ENCODE data around the gene ANAPC13.
A peak's percentile ranks its signal among the peaks of the same experiment; 100 is the strongest.

The ANAPC13 gene

DNA sequence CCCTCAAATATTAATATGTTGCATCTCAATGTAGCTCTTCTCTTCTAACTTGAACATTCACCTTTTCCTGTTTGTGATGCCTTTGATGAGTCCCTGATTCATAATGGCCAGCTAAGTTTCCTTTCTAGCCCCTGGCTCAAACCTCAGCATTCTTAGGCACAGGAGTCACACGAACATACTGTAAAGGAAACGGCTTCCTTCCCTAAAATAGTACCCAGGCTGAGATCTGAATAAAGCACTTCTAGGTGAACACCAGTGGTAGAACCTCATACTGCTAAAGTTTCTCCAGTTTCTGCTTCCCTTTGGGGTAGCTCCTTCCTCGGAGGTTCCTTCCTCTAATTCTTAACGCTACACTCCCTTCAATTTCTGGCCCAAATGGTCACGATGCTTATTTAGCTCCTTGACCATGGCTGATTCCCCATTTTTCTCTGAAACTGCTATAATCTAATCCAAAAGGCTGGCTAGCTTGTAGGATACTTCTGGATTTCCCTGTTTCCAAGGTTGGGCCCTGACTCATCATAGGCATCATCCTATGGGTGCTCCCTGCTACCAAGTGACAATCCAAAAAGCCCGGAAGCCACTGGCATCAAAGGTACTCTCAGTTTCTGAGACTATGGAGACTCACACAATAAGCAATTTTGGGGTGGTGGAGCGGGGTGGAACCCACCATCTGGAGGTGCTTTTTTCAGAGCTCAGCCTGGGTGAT lies 2.4 kb downstream of the ANAPC13 start:
- H3K4me1 ChIP-seq (ENCODE audit: control insufficient read depth, insufficient read depth, low read length), result peaks cover 24% of the 10 kb centered on the region
- no peak overlapping the region for H3K4me3 ChIP-seq (ENCODE audit: low read length in 2 of 2)
- peaks cover 14 to 29% of the 10 kb centered on the region in 2 donors for H3K36me3 ChIP-seq (ENCODE audit: control insufficient read depth in 2 of 2, insufficient read depth in 2 of 2, low read length in 2 of 2)
- H3K9me3 ChIP-seq (ENCODE audit: control insufficient read depth in 2 of 2, low read length in 2 of 2), result no peaks in the 10 kb centered on the region
- peak overlapping the region; percentile 24 for H3K27ac ChIP-seq (ENCODE audit: low read length)
- peak overlapping the region in 1 of 2 donors; percentile 36 for H3K9ac ChIP-seq (ENCODE audit: low read length in 2 of 2)
- H3K27me3 ChIP-seq (ENCODE audit: control insufficient read depth in 1 of 2, insufficient read depth in 2 of 2, low read length in 2 of 2), result no peaks in the 10 kb centered on the region

DNA sequence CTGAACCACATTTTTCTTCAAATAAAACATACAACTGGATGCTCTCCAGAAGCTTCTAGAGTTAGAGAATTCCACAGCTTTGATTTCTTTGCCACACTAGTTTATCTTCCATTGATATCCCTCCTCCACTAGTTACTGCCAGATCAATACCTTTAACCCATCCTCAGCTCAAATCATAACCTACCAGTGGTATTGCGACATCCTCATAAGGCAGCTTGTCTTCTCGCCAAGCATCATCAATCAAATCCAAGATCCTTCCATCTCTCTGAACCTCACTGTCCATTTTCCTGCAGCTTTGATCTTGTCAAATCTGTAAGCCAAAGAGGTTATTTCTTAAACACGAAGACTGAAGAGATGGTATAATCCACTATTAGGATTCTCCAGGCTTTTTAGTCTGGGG lies 3.2 kb downstream of the ANAPC13 start:
- peaks cover 23% of the 10 kb centered on the region for H3K4me1 ChIP-seq (ENCODE audit: control insufficient read depth, insufficient read depth, low read length)
- peaks cover 21 to 31% of the 10 kb centered on the region in 2 donors for H3K36me3 ChIP-seq (ENCODE audit: control insufficient read depth in 2 of 2, insufficient read depth in 2 of 2, low read length in 2 of 2)
- H3K27ac ChIP-seq (ENCODE audit: low read length), result no peak overlapping the region

DNA sequence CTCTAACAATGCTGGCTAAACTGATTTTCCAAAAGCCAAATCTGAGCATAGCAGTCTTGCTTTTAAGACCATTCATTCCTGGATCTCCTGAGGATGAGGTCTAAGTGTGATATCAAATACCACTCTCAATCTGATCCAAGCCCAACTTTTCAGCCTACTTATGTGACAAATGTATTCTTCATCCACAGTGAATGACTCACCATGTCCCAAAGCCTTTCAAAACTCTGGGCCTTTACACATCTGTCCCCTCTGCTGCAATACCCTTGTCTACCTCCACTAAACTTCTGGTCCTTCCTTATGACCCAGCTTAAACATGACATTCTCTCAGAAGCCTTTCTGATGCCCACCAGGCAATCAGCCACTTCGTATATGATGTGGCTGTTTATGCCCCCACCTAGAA lies 4.6 kb downstream of the ANAPC13 start:
- peaks cover 20% of the 10 kb centered on the region for H3K4me1 ChIP-seq (ENCODE audit: control insufficient read depth, insufficient read depth, low read length)
- H3K27ac ChIP-seq (ENCODE audit: low read length), result no peak overlapping the region

More for the DNA sequence above, 3.2 kb downstream of the ANAPC13 start:
- H3K4me3 ChIP-seq (ENCODE audit: low read length in 2 of 2), result no peak overlapping the region
- no peaks in the 10 kb centered on the region for H3K27me3 ChIP-seq (ENCODE audit: control insufficient read depth in 1 of 2, insufficient read depth in 2 of 2, low read length in 2 of 2)
- no peaks in the 10 kb centered on the region for H3K9me3 ChIP-seq (ENCODE audit: control insufficient read depth in 2 of 2, low read length in 2 of 2)
- no peak overlapping the region for H3K9ac ChIP-seq (ENCODE audit: low read length in 2 of 2)

DNA sequence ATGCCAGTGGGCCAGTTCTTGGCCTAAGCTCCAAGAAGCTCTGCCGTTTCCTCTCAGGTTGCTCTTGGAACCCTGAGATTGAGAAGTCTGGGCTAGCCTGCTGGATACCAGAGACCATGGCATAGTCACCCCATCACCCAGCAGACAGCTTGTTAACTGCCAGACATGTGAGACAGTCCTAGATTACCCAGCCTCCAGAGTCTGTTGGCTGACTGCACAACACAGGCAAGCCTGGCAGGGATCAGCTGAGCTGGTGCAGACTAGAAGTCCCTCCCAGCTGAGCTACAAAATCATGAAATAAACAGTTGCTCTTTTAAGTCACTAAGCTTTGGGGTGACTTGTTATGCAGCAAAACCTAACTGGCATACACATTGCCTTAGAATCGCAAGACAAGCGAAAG lies 5.2 kb downstream of the ANAPC13 start:
- Histone ChIP-seq H3K36me3 (ENCODE audit: control insufficient read depth in 2 of 2, insufficient read depth in 2 of 2, low read length in 2 of 2) (peaks cover 28 to 36% of the 10 kb centered on the region in 2 donors), H3K9ac (ENCODE audit: low read length in 2 of 2) (peak overlapping the region in 1 of 2 donors; percentile 7), H3K9me3 (ENCODE audit: control insufficient read depth in 2 of 2, low read length in 2 of 2) (no peaks in the 10 kb centered on the region), H3K27me3 (ENCODE audit: control insufficient read depth in 1 of 2, insufficient read depth in 2 of 2, low read length in 2 of 2) (no peaks in the 10 kb centered on the region), H3K27ac (ENCODE audit: low read length) (no peak overlapping the region), H3K4me3 (ENCODE audit: low read length in 2 of 2) (no peak overlapping the region), H3K4me1 (ENCODE audit: control insufficient read depth, insufficient read depth, low read length) (peaks cover 21% of the 10 kb centered on the region)

More for the DNA sequence above, 4.6 kb downstream of the ANAPC13 start:
- Histone ChIP-seq H3K4me3 (ENCODE audit: low read length in 2 of 2) (no peak overlapping the region), H3K9me3 (ENCODE audit: control insufficient read depth in 2 of 2, low read length in 2 of 2) (no peaks in the 10 kb centered on the region), H3K27me3 (ENCODE audit: control insufficient read depth in 1 of 2, insufficient read depth in 2 of 2, low read length in 2 of 2) (no peaks in the 10 kb centered on the region), H3K36me3 (ENCODE audit: control insufficient read depth in 2 of 2, insufficient read depth in 2 of 2, low read length in 2 of 2) (peaks cover 28 to 36% of the 10 kb centered on the region in 2 donors), H3K9ac (ENCODE audit: low read length in 2 of 2) (no peak overlapping the region)

DNA sequence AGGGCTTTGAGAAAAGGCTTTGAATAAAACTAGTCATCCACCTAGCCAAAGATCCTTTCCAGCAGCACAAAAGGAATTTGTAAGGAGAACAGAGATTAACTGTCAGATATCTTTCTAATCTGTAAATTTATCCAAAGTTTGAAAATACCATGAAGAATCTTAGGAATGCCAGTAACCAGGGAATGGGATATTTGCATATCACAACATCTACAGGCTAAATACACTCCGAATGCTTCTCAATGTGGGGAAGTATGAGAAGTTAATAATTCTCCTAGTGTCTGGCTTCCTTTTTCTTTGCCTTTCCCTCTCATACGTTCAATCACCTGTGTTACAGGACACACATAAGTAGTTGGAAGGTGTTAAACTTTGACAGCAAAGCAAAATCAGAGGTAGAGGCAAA lies 7.8 kb downstream of the ANAPC13 start:
- Histone ChIP-seq H3K4me3 (ENCODE audit: low read length in 2 of 2) (no peak overlapping the region), H3K36me3 (ENCODE audit: control insufficient read depth in 2 of 2, insufficient read depth in 2 of 2, low read length in 2 of 2) (peaks cover 28 to 36% of the 10 kb centered on the region in 2 donors), H3K4me1 (ENCODE audit: control insufficient read depth, insufficient read depth, low read length) (peaks cover 2% of the 10 kb centered on the region), H3K27me3 (ENCODE audit: control insufficient read depth in 1 of 2, insufficient read depth in 2 of 2, low read length in 2 of 2) (no peaks in the 10 kb centered on the region), H3K27ac (ENCODE audit: low read length) (no peak overlapping the region), H3K9me3 (ENCODE audit: control insufficient read depth in 2 of 2, low read length in 2 of 2) (no peaks in the 10 kb centered on the region), H3K9ac (ENCODE audit: low read length in 2 of 2) (no peak overlapping the region)

DNA sequence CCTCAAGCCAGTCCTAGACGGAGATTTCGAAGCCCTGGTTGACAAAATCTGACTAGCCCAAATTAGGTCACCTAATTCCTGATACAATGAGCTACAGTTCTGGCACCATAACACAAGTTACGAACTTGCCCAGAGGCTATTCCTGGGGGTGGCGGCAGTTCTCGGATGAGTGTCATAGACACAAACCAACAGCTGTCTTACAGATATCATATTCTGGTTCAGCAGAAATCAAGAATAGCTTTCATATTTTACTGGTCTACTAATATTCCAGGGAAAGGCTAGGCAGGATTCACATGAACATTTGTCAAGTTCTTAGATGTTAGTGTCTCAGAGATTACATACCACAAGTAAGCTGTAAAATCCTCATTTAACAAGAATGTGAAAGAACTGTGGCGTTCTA lies 8.8 kb downstream of the ANAPC13 start:
- no peak overlapping the region for H3K27ac ChIP-seq (ENCODE audit: low read length)
- H3K4me1 ChIP-seq (ENCODE audit: control insufficient read depth, insufficient read depth, low read length), result peaks cover 2% of the 10 kb centered on the region
- H3K27me3 ChIP-seq (ENCODE audit: control insufficient read depth in 1 of 2, insufficient read depth in 2 of 2, low read length in 2 of 2), result no peaks in the 10 kb centered on the region
- no peak overlapping the region for H3K9ac ChIP-seq (ENCODE audit: low read length in 2 of 2)
- H3K36me3 ChIP-seq (ENCODE audit: control insufficient read depth in 2 of 2, insufficient read depth in 2 of 2, low read length in 2 of 2), result peaks cover 28 to 30% of the 10 kb centered on the region in 2 donors
- H3K4me3 ChIP-seq (ENCODE audit: low read length in 2 of 2), result no peak overlapping the region
- H3K9me3 ChIP-seq (ENCODE audit: control insufficient read depth in 2 of 2, low read length in 2 of 2), result no peaks in the 10 kb centered on the region

DNA sequence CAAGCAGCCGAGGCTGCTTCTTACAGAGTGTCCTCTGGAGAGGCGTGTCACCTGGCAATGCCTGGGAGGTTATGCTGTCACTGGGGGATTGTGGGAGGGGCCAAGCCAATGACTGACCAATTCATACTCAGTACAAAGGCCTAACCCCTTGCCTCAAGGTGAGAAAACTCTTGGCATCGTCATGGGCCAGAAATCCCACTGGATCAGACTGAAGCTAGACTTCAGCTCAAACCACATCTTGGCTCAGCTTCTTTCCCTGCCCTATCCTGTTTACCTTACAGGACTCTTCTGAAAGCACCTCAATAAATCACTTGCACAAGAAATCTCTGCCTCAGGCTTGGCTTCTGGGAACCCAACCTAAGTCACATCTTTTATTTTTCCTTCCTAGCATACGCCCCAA lies 9.5 kb downstream of the ANAPC13 start:
- Histone ChIP-seq H3K27ac (ENCODE audit: low read length) (no peak overlapping the region), H3K4me3 (ENCODE audit: low read length in 2 of 2) (no peak overlapping the region), H3K9me3 (ENCODE audit: control insufficient read depth in 2 of 2, low read length in 2 of 2) (no peaks in the 10 kb centered on the region), H3K4me1 (ENCODE audit: control insufficient read depth, insufficient read depth, low read length) (peaks cover 2% of the 10 kb centered on the region), H3K9ac (ENCODE audit: low read length in 2 of 2) (no peak overlapping the region), H3K27me3 (ENCODE audit: control insufficient read depth in 1 of 2, insufficient read depth in 2 of 2, low read length in 2 of 2) (no peaks in the 10 kb centered on the region), H3K36me3 (ENCODE audit: control insufficient read depth in 2 of 2, insufficient read depth in 2 of 2, low read length in 2 of 2) (peaks cover 28% of the 10 kb centered on the region in 2 donors)

DNA sequence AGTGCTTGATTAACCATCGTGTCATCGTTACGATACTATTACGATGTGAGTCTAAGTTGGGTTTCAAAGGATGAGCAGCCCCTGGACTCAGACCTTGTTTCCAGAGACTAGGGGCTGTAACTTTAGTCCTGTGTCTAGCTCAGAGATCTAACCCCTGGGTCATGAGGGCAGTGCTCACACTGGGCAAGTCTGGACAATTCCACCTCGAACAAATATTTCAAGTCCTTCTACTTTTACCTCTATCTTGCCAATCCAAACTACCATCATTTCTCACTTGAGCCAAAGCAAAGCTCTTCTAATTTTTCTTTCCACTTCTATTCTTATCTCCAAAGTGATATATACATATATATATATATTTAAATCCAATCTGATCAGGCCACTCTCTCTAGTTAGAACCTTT lies 10.8 kb downstream of the ANAPC13 start:
- H3K4me3 ChIP-seq (ENCODE audit: low read length in 2 of 2), result no peak overlapping the region
- peaks cover 2% of the 10 kb centered on the region for H3K4me1 ChIP-seq (ENCODE audit: control insufficient read depth, insufficient read depth, low read length)
- H3K9ac ChIP-seq (ENCODE audit: low read length in 2 of 2), result no peak overlapping the region
- no peaks in the 10 kb centered on the region for H3K9me3 ChIP-seq (ENCODE audit: control insufficient read depth in 2 of 2, low read length in 2 of 2)
- H3K27me3 ChIP-seq (ENCODE audit: control insufficient read depth in 1 of 2, insufficient read depth in 2 of 2, low read length in 2 of 2), result no peaks in the 10 kb centered on the region
- H3K36me3 ChIP-seq (ENCODE audit: control insufficient read depth in 2 of 2, insufficient read depth in 2 of 2, low read length in 2 of 2), result peaks cover 15 to 21% of the 10 kb centered on the region in 2 donors
- no peak overlapping the region for H3K27ac ChIP-seq (ENCODE audit: low read length)

DNA sequence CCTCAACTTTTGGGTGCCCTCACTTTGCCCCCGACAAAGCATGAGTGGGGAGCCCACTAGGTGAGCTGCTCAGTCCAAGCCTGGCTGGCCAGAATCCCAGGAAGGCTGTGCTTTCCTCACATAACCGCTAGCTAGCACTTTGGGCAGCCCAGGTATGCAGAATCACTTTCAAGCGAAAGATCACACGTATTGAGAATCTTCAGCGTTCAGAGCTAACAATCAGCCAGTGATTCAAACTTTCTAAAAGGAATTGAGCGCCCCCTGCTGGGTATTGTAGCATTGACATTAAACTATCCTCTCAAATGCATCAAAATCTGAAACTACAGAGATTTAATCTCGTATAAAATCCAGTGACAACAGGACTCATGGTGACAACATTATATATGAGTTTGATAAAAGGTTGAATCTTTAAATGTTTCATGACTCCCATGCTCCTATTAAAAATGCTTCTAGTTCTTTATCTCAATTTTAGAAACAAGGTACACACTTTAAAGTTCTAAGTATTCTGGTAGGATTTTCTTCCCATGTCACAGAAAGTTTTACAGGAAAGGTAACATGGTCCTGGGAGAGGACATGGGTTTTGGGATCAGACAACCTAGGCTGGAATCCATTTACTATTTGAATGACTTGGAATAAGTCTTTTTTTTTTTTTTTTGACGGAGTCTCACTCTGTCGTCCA lies 11.8 kb downstream of the ANAPC13 start:
- H3K9me3 ChIP-seq (ENCODE audit: control insufficient read depth in 2 of 2, low read length in 2 of 2), result no peaks in the 10 kb centered on the region

DNA sequence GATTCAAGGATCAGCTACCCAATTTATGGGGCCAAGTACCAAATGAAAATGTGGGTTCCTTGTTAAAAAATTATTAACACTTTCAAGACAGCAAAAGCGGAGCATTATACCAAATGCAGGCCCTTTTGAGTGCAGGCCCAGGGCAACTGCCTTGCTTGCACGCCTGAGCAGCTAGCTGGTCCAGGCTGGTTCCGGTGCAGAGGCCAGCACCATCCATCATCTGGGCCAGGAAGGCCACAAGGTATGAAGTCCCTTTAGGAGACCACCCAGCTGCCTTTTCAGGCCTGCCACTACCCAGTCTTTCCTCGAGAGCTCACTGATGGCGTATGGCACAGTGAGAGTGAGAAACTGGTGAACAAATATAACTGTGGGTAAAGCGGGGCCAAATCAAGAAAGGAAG lies 13.0 kb downstream of the ANAPC13 start:
- Histone ChIP-seq H3K27me3 (ENCODE audit: control insufficient read depth in 1 of 2, insufficient read depth in 2 of 2, low read length in 2 of 2) (no peaks in the 10 kb centered on the region), H3K27ac (ENCODE audit: low read length) (no peak overlapping the region), H3K4me1 (ENCODE audit: control insufficient read depth, insufficient read depth, low read length) (peaks cover 2% of the 10 kb centered on the region), H3K4me3 (ENCODE audit: low read length in 2 of 2) (no peak overlapping the region), H3K9ac (ENCODE audit: low read length in 2 of 2) (no peak overlapping the region), H3K36me3 (ENCODE audit: control insufficient read depth in 2 of 2, insufficient read depth in 2 of 2, low read length in 2 of 2) (peaks cover 6 to 8% of the 10 kb centered on the region in 2 donors), H3K9me3 (ENCODE audit: control insufficient read depth in 2 of 2, low read length in 2 of 2) (no peaks in the 10 kb centered on the region)

More for the DNA sequence above, 11.8 kb downstream of the ANAPC13 start:
- Histone ChIP-seq H3K4me1 (ENCODE audit: control insufficient read depth, insufficient read depth, low read length) (peaks cover 2% of the 10 kb centered on the region), H3K27me3 (ENCODE audit: control insufficient read depth in 1 of 2, insufficient read depth in 2 of 2, low read length in 2 of 2) (no peaks in the 10 kb centered on the region), H3K36me3 (ENCODE audit: control insufficient read depth in 2 of 2, insufficient read depth in 2 of 2, low read length in 2 of 2) (peaks cover 14 to 20% of the 10 kb centered on the region in 2 donors), H3K9ac (ENCODE audit: low read length in 2 of 2) (no peak overlapping the region), H3K27ac (ENCODE audit: low read length) (no peak overlapping the region), H3K4me3 (ENCODE audit: low read length in 2 of 2) (peak overlapping the region in 1 of 2 donors; percentile 35)

Measured in stomach smooth muscle (tissue), 2 donors.